Body of pancreas (tissue), 4 donors: ENCODE data around the gene MYO1A. TPM values are rescaled to one million over a fixed set of nuclear protein-coding genes. Genes with fewer than 3 reads are reported as not detected.

Experiments
- ATAC-seq: fragments of 150-250 bp; one replicate; pipeline ENCODE4 v1.9.1; 2016
- DNase-seq, 4 donors: peaks; one replicate each; pipeline ENCODE4 v3.0.0-alpha.2; 2019
- H3K27ac ChIP-seq, 4 donors: fragments of 200-600 bp; sonication (generic); 1 replicate in 3 of 4; 2 replicates in 1 of 4; pipeline versions ENCODE4 v1.5.1 to v1.6.1; 2016 to 2019; ENCODE audit warnings: mild to moderate bottlenecking in 1 of 4, mixed read lengths in 1 of 4, moderate library complexity in 1 of 4
- H3K27me3 ChIP-seq, 2 donors: fragments of 200-600 bp; sonication (generic); one replicate each; pipeline ENCODE4 v1.6.0; 2016; ENCODE audit warnings: mild to moderate bottlenecking in 1 of 2
- H3K36me3 ChIP-seq, 2 donors: fragments of 200-600 bp; sonication (generic); replicated peaks in 1 of 2; 2 replicates each; pipeline ENCODE4 v1.5.1; 2016; ENCODE audit warnings: low read depth in 2 of 2; ENCODE audit not compliant: insufficient read depth in 1 of 2
- H3K4me1 ChIP-seq: fragments of 200-600 bp; sonication (generic); one replicate; pipeline ENCODE4 v1.6.0; 2016
- H3K4me3 ChIP-seq, 2 donors: fragments of 200-600 bp; sonication (generic); 1 replicate in 1 of 2; 2 replicates in 1 of 2; pipeline ENCODE4 v1.5.1; 2016 to 2019
- H3K9me3 ChIP-seq, 3 donors: fragments of 200-600 bp; sonication (generic); 1 replicate in 2 of 3; 2 replicates in 1 of 3; pipeline ENCODE4 v1.5.1; 2016
- POLR2A ChIP-seq, 3 donors: fragments of 450-650 bp; IDR thresholded peaks; one replicate each; pipeline ENCODE4 v1.6.1; 2016; ENCODE audit warnings: antibody characterized with exemption in 3 of 3, mild to moderate bottlenecking in 2 of 3
- WGBS, 2 donors: methylation state at CpG; one replicate each; pipeline ENCODE4 v1.1.5; 2017; 5-methylcytosine and 5-hydroxymethylcytosine counted together
- intact Hi-C: fragments of 100-400 bp; cut with DNase I; formaldehyde crosslinking; loops from one replicate; pipeline ENCODE4 v1.15.1; 2023
- total RNA-seq, 2 donors: library from RNA; depleted of rRNA; stranded (reverse); fragments of >200 nt; gene quantifications; one replicate each; pipeline ENCODE4 v1.1.0, GENCODE V29; 2016
- TF ChIP-seq, protein P1 (sequence below), 7 experiments: fragments of 450-650 bp in 4 of 7; fragments of 200-600 bp in 3 of 7; sonication (generic) in 3 of 7; IDR thresholded peaks; one replicate each; pipeline ENCODE4 v1.5.1; 2016 to 2019; ENCODE audit warnings: antibody characterized with exemption in 7 of 7

MYO1A gene
- total RNA-seq, 2 donors from 2014 or later: 1.8 TPM; not detected in 1

GRCh38 chr12:57008178-57008577 lies 41.8 kb downstream of the MYO1A start:
- Histone ChIP-seq H3K9me3 (no peaks in the 10 kb centered on the region), H3K4me3 (no peak overlapping the region), H3K27me3 (no peaks in the 10 kb centered on the region), H3K36me3 (no peaks in the 10 kb centered on the region), H3K27ac (no peak overlapping the region), H3K4me1 (peaks cover 14% of the 10 kb centered on the region)
- intact Hi-C loops: no loop called here
- ATAC-seq (no peak), DNase-seq (no peak)
- TF ChIP-seq, protein P1, sequence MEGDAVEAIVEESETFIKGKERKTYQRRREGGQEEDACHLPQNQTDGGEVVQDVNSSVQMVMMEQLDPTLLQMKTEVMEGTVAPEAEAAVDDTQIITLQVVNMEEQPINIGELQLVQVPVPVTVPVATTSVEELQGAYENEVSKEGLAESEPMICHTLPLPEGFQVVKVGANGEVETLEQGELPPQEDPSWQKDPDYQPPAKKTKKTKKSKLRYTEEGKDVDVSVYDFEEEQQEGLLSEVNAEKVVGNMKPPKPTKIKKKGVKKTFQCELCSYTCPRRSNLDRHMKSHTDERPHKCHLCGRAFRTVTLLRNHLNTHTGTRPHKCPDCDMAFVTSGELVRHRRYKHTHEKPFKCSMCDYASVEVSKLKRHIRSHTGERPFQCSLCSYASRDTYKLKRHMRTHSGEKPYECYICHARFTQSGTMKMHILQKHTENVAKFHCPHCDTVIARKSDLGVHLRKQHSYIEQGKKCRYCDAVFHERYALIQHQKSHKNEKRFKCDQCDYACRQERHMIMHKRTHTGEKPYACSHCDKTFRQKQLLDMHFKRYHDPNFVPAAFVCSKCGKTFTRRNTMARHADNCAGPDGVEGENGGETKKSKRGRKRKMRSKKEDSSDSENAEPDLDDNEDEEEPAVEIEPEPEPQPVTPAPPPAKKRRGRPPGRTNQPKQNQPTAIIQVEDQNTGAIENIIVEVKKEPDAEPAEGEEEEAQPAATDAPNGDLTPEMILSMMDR (IDR thresholded peaks at IDR 0.05): peak in 5 of 7 experiments; percentile 12 to 56 (median 38)
- no peak for TF ChIP-seq POLR2A (IDR thresholded peaks at IDR 0.05)

- DNase-seq: no peak
- TF ChIP-seq, protein P1 (IDR thresholded peaks at IDR 0.05): no peak
- no peak for TF ChIP-seq POLR2A (IDR thresholded peaks at IDR 0.05)
These were observed 43.0 kb downstream of the MYO1A start for GRCh38 chr12:57006809-57007475.

GRCh38 chr12:57005980-57006808 lies 43.7 kb downstream of the MYO1A start, which contains the start of gene ZBTB39:
TSS of gene ZBTB39 (minus strand) at chr12:57006546. CDS start at chr12:57004917, 1,629 bp downstream.
- peaks cover 0 to 7% of the 10 kb centered on the region in 2 donors for H3K36me3 ChIP-seq
- H3K9me3 ChIP-seq: no peaks in the 10 kb centered on the region
- ATAC-seq (peak; percentile 94), DNase-seq (peak; percentile 54 to 73 (median 61))
- TF ChIP-seq POLR2A (IDR thresholded peaks at IDR 0.05): peak in 1 of 3 donors; percentile 25
- TF ChIP-seq, protein P1 (IDR thresholded peaks at IDR 0.05): peak in 6 of 7 experiments; percentile 32 to 64 (median 44)
- WGBS, 2 donors: 0 to 2% methylated on average over 19 to 27 of the region's 94 CpGs
- H3K27me3 ChIP-seq: no peaks in the 10 kb centered on the region
- H3K4me3 ChIP-seq: peak within 1 kb of the TSS; percentile 59 to 90
- H3K27ac ChIP-seq: peak within 1 kb of the TSS; percentile 35 to 76 (median 60)
- H3K4me1 ChIP-seq: peaks cover 25% of the 10 kb centered on the region
- intact Hi-C loops: no loop called here

More at GRCh38 chr12:57006809-57007475, 43.0 kb downstream of the MYO1A start:
- WGBS, 2 donors: 53 to 62% methylated on average over 10 of the region's 10 CpGs
- Histone ChIP-seq H3K36me3 (peaks cover 0 to 7% of the 10 kb centered on the region in 2 donors), H3K4me1 (peaks cover 17% of the 10 kb centered on the region), H3K9me3 (no peaks in the 10 kb centered on the region), H3K27me3 (no peaks in the 10 kb centered on the region), H3K4me3 (no peak overlapping the region), H3K27ac (peak overlapping the region in 3 of 4 donors; percentile 37 to 51 (median 48))
- no peak for ATAC-seq
- intact Hi-C loops: no loop called here

DNA sequence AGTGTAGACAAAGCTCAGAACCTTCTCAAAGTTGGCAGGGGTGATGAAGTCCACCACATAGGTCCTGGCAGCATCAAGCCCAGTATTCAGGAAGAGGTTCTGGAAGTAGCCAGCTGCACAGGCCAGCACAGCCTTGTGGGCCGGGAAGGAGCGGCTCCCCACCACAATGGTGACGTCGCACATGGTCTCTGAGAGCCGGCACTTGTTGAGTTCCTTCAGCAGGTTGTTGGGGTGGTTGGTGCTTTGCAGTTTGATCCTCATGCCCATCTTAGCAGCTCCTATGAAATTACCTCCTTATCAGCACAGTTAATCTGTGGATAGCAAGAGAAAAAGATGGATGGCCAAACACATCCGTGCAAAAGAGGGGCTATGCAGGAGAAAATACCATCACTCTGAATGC lies 45.3 kb downstream of the MYO1A start:
- 21 to 81% methylated on average over 1 to 6 of the region's 6 CpGs for WGBS, 2 donors
- H3K27ac ChIP-seq: no peak overlapping the region
- no peaks in the 10 kb centered on the region for H3K27me3 ChIP-seq
- H3K36me3 ChIP-seq: peaks cover 0 to 9% of the 10 kb centered on the region in 2 donors
- intact Hi-C loops: no loop called here
- no peaks in the 10 kb centered on the region for H3K9me3 ChIP-seq
- TF ChIP-seq POLR2A (IDR thresholded peaks at IDR 0.05): no peak
- TF ChIP-seq, protein P1 (IDR thresholded peaks at IDR 0.05): no peak
- peaks cover 25% of the 10 kb centered on the region for H3K4me1 ChIP-seq
- no peak for ATAC-seq
- H3K4me3 ChIP-seq: no peak overlapping the region
- no peak for DNase-seq
